ENCODE data around the gene PCDHGA12. TPM values are rescaled to one million over a fixed set of nuclear protein-coding genes. Genes with fewer than 3 reads are reported as not detected.
"Not testable (repeated sequence)": the region's sequence is repeated elsewhere in the genome, so short reads cannot be mapped to it uniquely, and the experiment has no call there.

Gene PCDHGA12
- total and polyA plus RNA-seq, 12 donors, result 0.34 to 29.1 (median 13.1) TPM

GRCh38 chr5:141389153-141390042 lies 40.9 kb upstream of the PCDHGA12 start:
- Histone ChIP-seq H3K4me3 (no peak overlapping the region), H3K4me1 (replicated peaks in 1 of 2) (no peaks in the 10 kb centered on the region), H3K9me3 (replicated peaks in 1 of 3) (peaks cover 0 to 47% (median 14%) of the 10 kb centered on the region in 3 donors), H3K27me3 (no peaks in the 10 kb centered on the region), H3K36me3 (replicated peaks in 1 of 2) (no peaks in the 10 kb centered on the region), H3K27ac (no peak overlapping the region)
- WGBS, 4 donors, result 30 to 63% (median 35%) methylated on average over 12 to 77 of the region's 77 CpGs
- intact Hi-C loops (cut with DNase I), result no loop called here
- DNase-seq, result peak in 1 of 7 donors; percentile 20
- TF ChIP-seq POLR2A (IDR thresholded peaks at IDR 0.05) (no peak), CTCF (IDR thresholded peaks at IDR 0.05) (no peak)

GRCh38 chr5:141392429-141393198 lies 37.7 kb upstream of the PCDHGA12 start, which contains the start of gene PCDHGA8:
PCDHGA8 (plus strand) TSS chr5:141392633; CDS start chr5:141392814, 181 bp downstream.
- Histone ChIP-seq H3K9me3 (replicated peaks in 1 of 3) (peaks cover 5 to 49% (median 15%) of the 10 kb centered on the region in 3 donors), H3K27ac (no peak within 1 kb of the TSS), H3K4me1 (replicated peaks in 1 of 2) (no peaks in the 10 kb centered on the region), H3K36me3 (replicated peaks in 1 of 2) (no peaks in the 10 kb centered on the region), H3K27me3 (no peaks in the 10 kb centered on the region), H3K4me3 (no peak within 1 kb of the TSS)
- DNase-seq, result no peak
- intact Hi-C loops (cut with DNase I), result no loop called here
- WGBS, 4 donors, result 21 to 35% (median 25%) methylated on average over 35 to 38 of the region's 38 CpGs
- TF ChIP-seq POLR2A (IDR thresholded peaks at IDR 0.05), result no peak
- no peak for TF ChIP-seq CTCF (IDR thresholded peaks at IDR 0.05)

- Histone ChIP-seq H3K27ac (no peak overlapping the region), H3K4me1 (replicated peaks in 1 of 2) (no peaks in the 10 kb centered on the region), H3K4me3 (no peak overlapping the region), H3K36me3 (replicated peaks in 1 of 2) (no peaks in the 10 kb centered on the region), H3K27me3 (no peaks in the 10 kb centered on the region), H3K9me3 (replicated peaks in 1 of 3) (peaks cover 5 to 48% (median 15%) of the 10 kb centered on the region in 3 donors)
- TF ChIP-seq POLR2A (IDR thresholded peaks at IDR 0.05) (no peak), CTCF (IDR thresholded peaks at IDR 0.05) (no peak)
- WGBS, 4 donors, result 26 to 45% (median 34%) methylated on average over 14 to 21 of the region's 21 CpGs
- intact Hi-C loops (cut with DNase I), result no loop called here
- no peak for DNase-seq
These were observed 37.0 kb upstream of the PCDHGA12 start for GRCh38 chr5:141393267-141393666.

- H3K36me3 ChIP-seq (replicated peaks in 1 of 2); DNase-seq; H3K27me3 ChIP-seq; H3K4me1 ChIP-seq (replicated peaks in 1 of 2); H3K4me3 ChIP-seq; intact Hi-C loops (cut with DNase I); H3K27ac ChIP-seq: not testable (repeated sequence)
- 27 to 39% (median 34%) methylated on average over 4 to 43 of the region's 53 CpGs for WGBS, 4 donors
- H3K9me3 ChIP-seq (replicated peaks in 1 of 3), result peaks cover 5 to 49% (median 15%) of the 10 kb centered on the region in 3 donors
These were observed 35.7 kb upstream of the PCDHGA12 start for GRCh38 chr5:141394401-141395187.

Measured in adrenal gland (tissue), 12 donors.